ENCODE results near the gene MCF2L. TPM values are rescaled to one million over a fixed set of nuclear protein-coding genes. Genes with fewer than 3 reads are reported as not detected.

Gene MCF2L
- total and polyA plus RNA-seq, 10 of the 15 experiments (the other 5 are each of a cell fraction or from before 2014, with no cell fraction given) = 0.06 to 1.1 (median 0.21) TPM; not detected in 2

- TF ChIP-seq EGR1 (IDR thresholded peaks at IDR 0.05; ENCODE audit: borderline replicate concordance in 1 of 2, low read depth in 2 of 2, low read length in 2 of 2) = peak in 1 of 2 experiments; percentile 54; a peak in 1 of 3 replicates
- TF ChIP-seq BHLHE40 (IDR thresholded peaks at IDR 0.05; ENCODE audit: borderline replicate concordance in 1 of 2, low read depth in 2 of 2, low read length in 1 of 2) = peak in 1 of 2 experiments; percentile 45; a peak in 1 of 4 replicates
- TF ChIP-seq RUNX3 (IDR thresholded peaks at IDR 0.05; ENCODE audit: low read length) = peak; percentile 48; the same call in 1 of the 2 replicates
- TF ChIP-seq HDAC6 (IDR thresholded peaks at IDR 0.05; ENCODE audit: unreplicated experiment) = no peak
- peak; percentile 26; the same call in 1 of the 2 replicates for TF ChIP-seq ZNF207 (IDR thresholded peaks at IDR 0.05; ENCODE audit: borderline replicate concordance)
- TF ChIP-seq CHD4 (IDR thresholded peaks at IDR 0.05) = no peak
- TF ChIP-seq PKNOX1 (IDR thresholded peaks at IDR 0.05) = 0 out of 2 replicates have a peak, but pooled peaks have one; percentile 36
- TF ChIP-seq RAD21 (IDR thresholded peaks at IDR 0.05; ENCODE audit: insufficient read depth, low read depth, low read length) = peak; percentile 97
- 0 out of 2 replicates have a peak, but pooled peaks have one; percentile 8 for TF ChIP-seq CREM (IDR thresholded peaks at IDR 0.05; ENCODE audit: low read depth)
- peak; percentile 95 to 99 (median 99); a peak in 5 of 6 replicates for TF ChIP-seq CTCF (IDR thresholded peaks at IDR 0.05 in 2 of 3, conservative IDR thresholded peaks at IDR 0.05 in 1 of 3; ENCODE audit: control insufficient read depth in 2 of 3, extremely low read depth in 1 of 3, insufficient read depth in 1 of 3, low read depth in 3 of 3, low read length in 3 of 3)
- TF ChIP-seq IRF4 (IDR thresholded peaks at IDR 0.05; ENCODE audit: low read depth, low read length) = 0 out of 2 replicates have a peak, but pooled peaks have one; percentile 56
- TF ChIP-seq SMC3 (IDR thresholded peaks at IDR 0.05; ENCODE audit: borderline replicate concordance, low read length) = peak; percentile 89
- peak; percentile 9; the same call in 1 of the 2 replicates for TF ChIP-seq IKZF1 (conservative IDR thresholded peaks at IDR 0.05)
- no peak for TF ChIP-seq SP1 (IDR thresholded peaks at IDR 0.05; ENCODE audit: low read depth, low read length)
- TF ChIP-seq NR2C2 (IDR thresholded peaks at IDR 0.05; ENCODE audit: borderline replicate concordance, control insufficient read depth, insufficient read length, low read depth) = no peak
- peak; percentile 18 to 27; a peak in 1 of 4 replicates for TF ChIP-seq IKZF2 (IDR thresholded peaks at IDR 0.05)
- TF ChIP-seq YY1 (IDR thresholded peaks at IDR 0.05; ENCODE audit: low read depth, low read length) = peak; percentile 66; the same call in 1 of the 2 replicates
- WGBS (ENCODE audit: insufficient coverage, insufficient replicate concordance, low lambda C conversion rate, missing lambda C conversion rate) = under 1% methylated on average over 18 of the region's 18 CpGs
Measured at GRCh38 chr13:112942689-112943308, 26.2 kb upstream of the MCF2L start.

More at GRCh38 chr13:112942689-112943308, 26.2 kb upstream of the MCF2L start:
- Histone ChIP-seq H3K27ac (ENCODE audit: control insufficient read depth, insufficient read depth) (no peak overlapping the region), H3K4me3 (peak overlapping the region; percentile 22), H3K9ac (ENCODE audit: control insufficient read depth, insufficient read depth, low read length) (no peak overlapping the region), H3K4me1 (ENCODE audit: control insufficient read depth, insufficient read depth, low read length) (peaks cover 4% of the 10 kb centered on the region; the same call in 1 of the 2 replicates), H2AFZ (ENCODE audit: control insufficient read depth, low read depth, low read length) (peak overlapping the region; percentile 87), H3K36me3 (ENCODE audit: control insufficient read depth in 2 of 2, insufficient read depth in 2 of 2, low read length in 1 of 2) (no peaks in the 10 kb centered on the region), H3K4me2 (ENCODE audit: control insufficient read depth, insufficient read depth) (peak overlapping the region; percentile 89), H3K27me3 (replicated peaks in 1 of 2; ENCODE audit: control insufficient read depth in 2 of 2, insufficient read depth in 2 of 2, low read length in 1 of 2) (no peaks in the 10 kb centered on the region; a peak in 1 of 4 replicates), H3K79me2 (ENCODE audit: control insufficient read depth, insufficient read depth, low read length) (no peaks in the 10 kb centered on the region), H3K9me3 (replicated peaks; ENCODE audit: control insufficient read depth, insufficient read depth, low read length) (no peaks in the 10 kb centered on the region), H4K20me1 (ENCODE audit: control insufficient read depth, insufficient read depth) (no peaks in the 10 kb centered on the region)
- peak; percentile 100 for ATAC-seq
- no TSS peak for BruUV-seq (replicated peaks)
- ChIA-PET RAD21 (ENCODE audit: unreplicated experiment) (interaction anchor here (0.6 to 1.4 kb wide), 5 partner anchors 184 to 620 kb away, joined by 3 to 9 read pairs (median 3); no protein-coding TSS in a partner anchor), POLR2A (no interaction called here), CTCF (interaction anchor here (0.7 to 1.4 kb wide), 16 partner anchors 9 to 620 kb away, joined by 3 to 16 read pairs (median 4); no protein-coding TSS in a partner anchor), SMC1A (ENCODE audit: uncharacterized antibody, unreplicated experiment) (interaction anchor here (0.7 to 1.2 kb wide), 2 partner anchors 316 to 452 kb away, joined by 3 read pairs; no protein-coding TSS in a partner anchor)
- peak; percentile 99 for FAIRE-seq
- DNase-seq (ENCODE audit: low read depth, low spot score) = peak; percentile 71
- in situ Hi-C loops (cut with MboI) (loop anchor here (5.0 kb wide), 1 partner anchor 450 kb away; no protein-coding TSS in a partner anchor), intact Hi-C loops (cut with micrococcal nuclease; ENCODE audit: unreplicated experiment) (loop anchor here (1.0 to 10.0 kb wide), 6 partner anchors 87 to 620 kb away; partner anchors contain the start of genes ADPRHL1, CUL4A, F10 and PCID2)
